Measurements from ENCODE around the gene SAP30L.

SAP30L gene

DNA sequence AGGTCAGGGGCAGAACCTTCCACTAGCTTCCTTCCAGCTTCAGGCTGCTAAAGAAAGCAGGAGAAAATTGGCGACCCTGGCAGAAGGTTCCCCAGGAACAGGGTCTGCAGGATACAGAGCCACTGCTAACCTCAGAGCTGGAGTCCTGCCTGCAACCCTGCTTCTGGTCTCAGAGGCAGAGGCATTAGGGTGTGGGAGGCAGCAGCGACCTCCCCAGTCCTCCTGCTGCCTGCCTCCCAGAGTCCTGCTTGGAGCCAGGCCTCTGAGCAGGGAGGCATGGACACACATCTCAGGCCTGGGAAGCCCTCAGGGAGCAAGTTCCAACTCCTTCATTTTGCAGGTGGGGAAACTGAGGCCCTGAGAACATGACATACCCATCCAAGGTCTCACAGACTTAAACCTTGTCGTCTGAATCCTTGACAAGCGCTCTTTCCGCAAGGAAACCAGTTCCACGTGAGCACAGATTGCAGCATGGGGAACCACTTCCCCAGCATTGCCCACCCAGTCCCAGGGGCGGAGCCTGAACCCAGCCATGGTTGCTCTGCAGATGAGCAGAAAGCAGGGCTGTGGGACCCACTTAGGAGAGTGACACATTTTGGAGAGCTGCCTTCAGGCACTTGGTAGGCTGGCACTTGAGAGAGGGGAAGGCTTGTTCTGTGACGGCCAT, 60.4 kb downstream of the SAP30L start:
- Histone ChIP-seq H3K4me1 (ENCODE audit: control insufficient read depth, insufficient read depth, low read length) (peaks cover 7% of the 10 kb centered on the region), H3K9ac (ENCODE audit: low read depth, low read length) (no peak overlapping the region), H3K4me3 (ENCODE audit: low read depth, low read length) (no peak overlapping the region), H3K9me3 (ENCODE audit: control insufficient read depth, insufficient read depth, low read length) (no peaks in the 10 kb centered on the region), H3K36me3 (ENCODE audit: control insufficient read depth, insufficient read depth, low read length) (no peaks in the 10 kb centered on the region), H3K27me3 (ENCODE audit: control insufficient read depth, insufficient read depth, low read length) (no peaks in the 10 kb centered on the region)

DNA sequence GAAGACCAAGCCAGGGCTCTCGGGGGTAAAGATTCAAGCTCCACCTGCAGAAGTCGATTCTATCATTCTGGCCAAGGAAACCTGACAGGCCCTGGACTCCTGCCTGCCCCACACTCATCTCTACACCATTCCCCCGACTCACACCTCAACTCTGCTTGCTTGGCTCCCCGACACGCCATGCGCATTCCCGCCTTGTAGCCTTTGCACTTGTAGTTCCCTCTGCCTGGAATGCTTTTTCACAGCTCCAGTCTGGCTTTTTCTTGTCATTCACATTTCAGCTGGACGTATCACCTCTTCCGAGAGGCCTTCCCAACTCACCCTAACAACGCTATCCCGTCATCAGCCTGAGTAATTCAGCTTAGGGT, 60.9 kb downstream of the SAP30L start:
- no peaks in the 10 kb centered on the region for H3K9me3 ChIP-seq (ENCODE audit: control insufficient read depth, insufficient read depth, low read length)
- no peaks in the 10 kb centered on the region for H3K36me3 ChIP-seq (ENCODE audit: control insufficient read depth, insufficient read depth, low read length)
- H3K4me3 ChIP-seq (ENCODE audit: low read depth, low read length): no peak overlapping the region
- H3K9ac ChIP-seq (ENCODE audit: low read depth, low read length): no peak overlapping the region
- H3K27me3 ChIP-seq (ENCODE audit: control insufficient read depth, insufficient read depth, low read length): no peaks in the 10 kb centered on the region
- peaks cover 3% of the 10 kb centered on the region for H3K4me1 ChIP-seq (ENCODE audit: control insufficient read depth, insufficient read depth, low read length)

DNA sequence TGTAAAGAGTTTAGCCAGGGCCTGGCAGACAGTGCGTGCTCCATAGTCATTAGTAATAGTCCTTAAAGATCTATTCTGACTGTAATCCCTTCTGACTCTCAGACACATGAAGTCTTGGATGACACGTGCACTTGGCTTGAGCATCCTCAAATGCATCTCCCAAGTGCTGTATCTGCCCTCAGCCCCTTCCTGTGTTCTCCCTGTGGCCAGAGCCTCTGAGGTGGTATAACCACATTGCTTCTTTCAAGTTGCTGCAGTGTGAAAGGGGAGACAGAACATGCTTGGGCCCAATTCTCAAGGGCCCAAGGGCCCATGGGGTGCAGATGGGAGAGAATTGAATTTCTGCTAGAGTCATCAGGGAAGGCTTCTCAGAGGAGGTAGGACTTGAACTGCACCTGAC, 62.3 kb downstream of the SAP30L start:
- Histone ChIP-seq H3K4me3 (ENCODE audit: low read depth, low read length) (no peak overlapping the region), H3K36me3 (ENCODE audit: control insufficient read depth, insufficient read depth, low read length) (no peaks in the 10 kb centered on the region), H3K9me3 (ENCODE audit: control insufficient read depth, insufficient read depth, low read length) (no peaks in the 10 kb centered on the region), H3K4me1 (ENCODE audit: control insufficient read depth, insufficient read depth, low read length) (no peaks in the 10 kb centered on the region), H3K27me3 (ENCODE audit: control insufficient read depth, insufficient read depth, low read length) (no peaks in the 10 kb centered on the region), H3K9ac (ENCODE audit: low read depth, low read length) (no peak overlapping the region)

DNA sequence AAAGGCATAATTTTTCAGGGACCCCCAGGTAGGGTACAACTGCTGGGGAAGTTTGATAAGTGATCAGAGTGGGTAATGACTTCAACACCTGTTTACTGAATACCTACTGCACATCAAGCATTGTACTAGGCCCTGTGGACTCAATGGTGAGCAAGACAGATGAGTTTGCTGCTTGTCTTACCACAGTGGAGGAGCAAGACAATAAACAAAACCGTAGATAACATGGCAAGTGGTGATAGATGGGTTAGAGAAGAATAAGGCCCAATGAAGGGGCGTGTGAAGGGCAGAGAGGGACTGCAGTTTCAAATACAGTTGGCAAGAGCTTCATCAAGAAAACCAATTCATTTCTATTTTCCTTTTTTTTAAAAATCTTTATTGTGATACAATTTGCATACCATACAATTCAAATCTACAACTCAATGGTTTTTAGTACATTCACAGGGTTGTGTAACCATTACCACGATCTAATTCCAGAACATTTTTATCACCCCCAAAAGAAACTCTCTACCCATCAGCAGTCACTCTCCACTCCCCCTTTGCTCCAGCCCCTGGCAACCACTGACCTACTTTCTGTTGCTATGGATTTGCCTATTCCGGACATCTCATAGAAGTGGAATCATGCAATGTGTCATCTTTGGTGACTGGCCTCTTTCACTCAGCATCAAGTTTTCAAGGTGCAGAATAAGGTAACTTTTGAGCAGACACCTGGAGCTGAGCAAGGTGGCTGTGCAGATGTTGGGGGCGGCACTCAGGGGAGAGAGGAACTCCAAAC, 64.2 kb downstream of the SAP30L start:
- Histone ChIP-seq H3K9me3 (ENCODE audit: control insufficient read depth, insufficient read depth, low read length) (no peaks in the 10 kb centered on the region), H3K9ac (ENCODE audit: low read depth, low read length) (no peak overlapping the region), H3K27me3 (ENCODE audit: control insufficient read depth, insufficient read depth, low read length) (peaks cover 2% of the 10 kb centered on the region), H3K36me3 (ENCODE audit: control insufficient read depth, insufficient read depth, low read length) (no peaks in the 10 kb centered on the region), H3K4me1 (ENCODE audit: control insufficient read depth, insufficient read depth, low read length) (no peaks in the 10 kb centered on the region), H3K4me3 (ENCODE audit: low read depth, low read length) (no peak overlapping the region)

All from iPS-15b (cell line).